Endothelial cell of hepatic sinusoid (primary cell): ENCODE measurements around the gene NALCN.

Experiments used
- in situ Hi-C: cut with HindIII; loops from 2 replicates; pipeline ENCODE4 v1.10.0; 2017; ENCODE audit warnings: low sequenced_read_pairs

Gene NALCN

GRCh38 chr13:101416181-101417042 is at the start of gene NALCN:
Gene NALCN (minus strand): TSS chr13:101416508. CDS start chr13:101399126, 17,382 bp downstream.
- in situ Hi-C loops, result no loop called here

DNA sequence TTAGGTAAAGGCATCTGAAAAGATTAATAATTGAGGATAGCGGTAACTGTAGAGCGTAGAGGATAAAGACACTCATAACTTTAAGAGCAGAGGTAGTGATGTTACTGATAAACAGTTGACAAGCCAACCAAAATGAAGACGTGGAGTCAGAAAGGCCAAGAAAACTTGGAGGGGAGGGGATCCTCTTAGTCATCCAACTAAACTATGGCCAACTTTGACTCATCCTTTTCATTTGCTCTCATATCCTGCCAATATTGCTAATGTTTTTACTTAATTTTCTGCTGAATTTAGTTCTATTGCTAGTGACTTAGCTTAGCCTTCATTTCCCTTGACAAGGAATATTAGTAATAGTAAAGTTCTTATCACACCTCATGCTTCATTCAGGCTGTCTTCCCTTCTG is 49.6 kb upstream of the NALCN start:
- in situ Hi-C loops, result no loop called here

GRCh38 chr13:101457176-101457575 is 40.9 kb upstream of the NALCN start:
- in situ Hi-C loops, result no loop called here

- in situ Hi-C loops, result no loop called here
These were observed 39.6 kb upstream of the NALCN start for GRCh38 chr13:101455863-101456262.

DNA sequence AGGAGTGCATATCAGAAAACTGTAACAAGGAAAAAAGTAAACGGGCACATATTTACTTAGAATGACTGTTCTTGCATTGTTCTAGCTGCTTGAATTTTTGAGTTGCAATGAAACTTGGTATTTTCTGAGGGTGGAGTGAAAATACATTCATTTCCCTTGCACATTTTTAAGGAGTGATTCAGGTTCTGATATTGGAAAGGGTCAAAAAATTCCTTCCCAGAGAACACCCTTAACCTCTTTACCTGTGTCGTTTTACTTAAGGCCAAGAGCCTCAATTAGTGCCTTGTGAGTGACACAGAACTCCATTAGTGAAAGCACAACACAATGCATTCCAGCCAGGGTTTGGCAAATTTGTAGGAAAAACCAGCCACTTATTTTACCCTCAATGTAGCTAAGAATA is 38.5 kb upstream of the NALCN start:
- in situ Hi-C loops, result loop anchor here (5.0 kb wide), 1 partner anchor 57 kb away; no protein-coding TSS in a partner anchor

DNA sequence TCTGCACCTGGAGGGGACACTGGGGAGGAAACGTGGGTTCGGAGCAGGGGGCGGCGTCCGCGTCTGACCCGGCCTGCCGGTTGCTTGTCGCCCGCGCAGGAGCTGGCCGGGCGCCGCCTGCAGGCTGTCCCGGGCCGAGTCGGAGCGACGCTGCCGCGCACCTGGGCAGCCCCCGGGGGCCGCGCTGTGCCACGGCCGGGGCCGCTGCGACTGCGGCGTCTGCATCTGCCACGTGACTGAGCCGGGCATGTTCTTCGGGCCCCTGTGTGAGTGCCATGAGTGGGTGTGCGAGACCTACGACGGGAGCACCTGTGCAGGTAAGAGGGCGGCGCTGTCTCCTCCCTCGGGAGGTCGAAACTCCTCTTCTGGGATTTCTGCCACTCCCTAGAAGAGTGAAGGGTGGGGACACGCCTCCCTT is 37.5 kb upstream of the NALCN start:
- in situ Hi-C loops, result loop anchor here (5.0 kb wide), 1 partner anchor 56 kb away; no protein-coding TSS in a partner anchor

DNA sequence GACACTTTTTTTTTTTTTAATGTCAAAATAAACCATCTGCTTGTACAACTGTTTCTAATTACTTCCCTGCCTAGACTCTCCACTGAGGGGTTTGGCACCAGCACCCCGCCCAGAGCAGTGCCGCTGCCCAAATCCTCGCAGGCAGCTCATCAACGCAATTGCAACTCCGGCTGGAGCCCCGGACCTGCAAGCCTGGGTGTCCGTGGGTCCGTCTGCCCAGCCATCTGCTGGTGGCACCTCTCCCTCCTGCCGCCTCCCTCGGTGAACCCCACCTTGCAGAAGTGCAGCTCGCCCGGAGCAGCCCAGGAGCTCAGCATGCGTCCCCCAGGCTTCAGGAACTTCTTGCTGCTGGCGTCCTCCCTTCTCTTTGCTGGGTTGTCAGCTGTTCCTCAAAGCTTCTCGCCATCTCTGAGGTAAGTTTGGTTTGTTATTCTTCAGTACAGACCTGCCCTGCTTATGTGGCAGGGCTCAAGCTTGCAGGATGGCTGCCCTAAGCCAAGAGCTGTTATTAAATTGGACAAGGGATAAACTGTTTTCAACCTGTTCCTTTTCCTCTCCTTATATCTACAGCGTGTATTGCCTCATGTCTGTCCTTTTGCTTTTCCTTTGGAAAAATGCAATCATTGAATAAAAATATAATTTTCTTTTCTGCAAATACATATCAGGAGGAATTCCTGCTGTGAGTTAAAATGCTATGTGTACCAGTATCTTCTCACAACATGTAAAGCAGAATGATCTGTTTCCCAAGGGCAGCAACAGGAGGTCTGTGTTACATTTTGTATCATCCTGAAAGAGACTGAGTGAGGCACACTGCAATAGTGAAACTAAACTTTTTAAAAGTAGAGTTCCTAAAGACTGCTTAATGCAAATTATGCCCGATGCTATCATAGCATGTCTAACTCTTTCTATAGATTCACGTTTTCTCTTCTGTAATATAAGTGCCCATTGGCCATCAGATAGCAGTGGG is 36.5 kb upstream of the NALCN start, which contains the start of gene ITGBL1:
Gene ITGBL1 (plus strand): TSS at position 157 of the 967 bp plus-strand sequence. CDS start 159 bp downstream, at position 316.
- in situ Hi-C loops, result loop anchor here (5.0 kb wide), 1 partner anchor 56 kb away; no protein-coding TSS in a partner anchor

DNA sequence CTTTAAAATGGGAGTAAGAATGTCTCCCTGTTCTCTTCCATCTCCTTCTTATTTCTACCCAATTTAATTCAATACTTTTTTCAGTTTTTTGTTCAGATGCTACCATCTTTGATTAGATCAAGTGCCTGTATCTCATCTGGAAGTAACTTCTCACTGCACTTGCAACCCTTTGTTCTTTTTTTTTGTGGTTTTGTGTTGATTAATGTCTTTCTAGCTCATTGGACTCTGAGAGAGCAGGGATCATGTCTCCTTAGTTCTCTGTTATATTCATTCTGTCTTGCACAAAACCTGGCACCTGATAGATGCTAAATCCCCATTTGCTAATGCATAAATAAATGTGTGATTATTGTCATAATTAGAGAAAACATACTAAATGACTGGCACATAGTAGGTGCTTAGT is 35.3 kb upstream of the NALCN start:
- in situ Hi-C loops, result loop anchor here (5.0 kb wide), 1 partner anchor 54 kb away; no protein-coding TSS in a partner anchor

- in situ Hi-C loops, result loop anchor here (5.0 kb wide), 1 partner anchor 53 kb away; no protein-coding TSS in a partner anchor
These were observed 34.4 kb upstream of the NALCN start for GRCh38 chr13:101450749-101451130.

- in situ Hi-C loops, result loop anchor here (5.0 kb wide), 2 partner anchors 53 to 143 kb away; no protein-coding TSS in a partner anchor
These were observed 33.8 kb upstream of the NALCN start for GRCh38 chr13:101449790-101450748.

DNA sequence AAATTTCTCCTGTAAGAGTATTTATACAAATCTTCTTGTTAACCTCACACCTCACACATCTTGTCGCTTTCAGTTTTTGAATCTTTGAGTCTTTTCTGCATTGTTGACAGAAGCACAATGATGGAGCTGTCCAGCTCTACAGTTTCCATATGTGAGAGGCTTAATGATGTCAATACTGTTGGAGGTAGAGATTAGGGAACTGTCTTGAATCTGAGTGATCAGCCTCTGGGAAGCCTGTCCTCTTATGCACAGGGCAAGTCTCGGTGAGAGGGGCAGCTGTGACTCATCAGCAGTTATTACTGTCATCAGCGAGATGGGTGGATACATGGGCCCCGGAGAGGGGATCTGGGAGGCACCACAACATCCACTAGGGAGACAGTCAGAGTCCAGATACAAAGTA is 31.5 kb upstream of the NALCN start:
- in situ Hi-C loops, result loop anchor here (5.0 kb wide), 1 partner anchor 141 kb away; no protein-coding TSS in a partner anchor

DNA sequence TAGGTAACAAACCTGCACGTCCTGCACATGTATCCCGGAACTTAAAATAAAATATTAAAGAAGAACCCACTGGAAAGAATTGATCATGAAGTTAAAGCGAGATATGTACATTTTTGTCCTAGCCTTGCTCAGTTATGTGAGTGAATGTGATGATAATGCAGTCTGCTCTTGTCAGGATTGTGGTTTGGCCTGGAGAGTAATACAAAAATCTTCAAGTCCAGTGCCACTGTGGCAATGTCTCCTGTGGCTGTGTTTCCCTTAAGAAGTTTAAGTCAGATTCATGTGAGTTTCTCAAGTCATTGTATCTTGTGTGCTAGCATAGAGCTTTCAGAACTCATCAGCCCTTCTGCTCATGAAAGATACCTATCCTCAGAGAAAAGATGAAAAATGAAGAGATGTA is 18.2 kb upstream of the NALCN start:
- in situ Hi-C loops, result no loop called here

GRCh38 chr13:101433895-101434294 is 17.6 kb upstream of the NALCN start:
- in situ Hi-C loops, result no loop called here

DNA sequence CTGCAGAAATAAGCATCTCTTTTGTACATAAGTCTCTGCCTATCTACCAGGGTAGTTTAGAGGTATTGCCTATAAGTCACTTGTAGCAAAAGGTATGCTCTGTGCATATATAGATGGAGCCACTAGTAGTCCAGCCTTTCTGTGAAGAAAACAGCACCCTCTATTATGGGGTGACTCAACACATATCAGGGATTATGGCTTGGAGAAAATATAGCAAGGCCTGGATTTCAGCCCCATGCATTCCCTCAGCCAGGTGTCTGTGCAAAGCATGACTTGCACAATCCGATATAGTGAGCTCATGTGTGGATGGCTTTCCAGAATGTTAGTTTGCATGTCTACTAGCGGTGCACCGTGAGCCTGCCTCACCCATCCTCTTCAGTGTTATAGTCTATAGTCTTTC is 13.4 kb upstream of the NALCN start:
- in situ Hi-C loops, result no loop called here

DNA sequence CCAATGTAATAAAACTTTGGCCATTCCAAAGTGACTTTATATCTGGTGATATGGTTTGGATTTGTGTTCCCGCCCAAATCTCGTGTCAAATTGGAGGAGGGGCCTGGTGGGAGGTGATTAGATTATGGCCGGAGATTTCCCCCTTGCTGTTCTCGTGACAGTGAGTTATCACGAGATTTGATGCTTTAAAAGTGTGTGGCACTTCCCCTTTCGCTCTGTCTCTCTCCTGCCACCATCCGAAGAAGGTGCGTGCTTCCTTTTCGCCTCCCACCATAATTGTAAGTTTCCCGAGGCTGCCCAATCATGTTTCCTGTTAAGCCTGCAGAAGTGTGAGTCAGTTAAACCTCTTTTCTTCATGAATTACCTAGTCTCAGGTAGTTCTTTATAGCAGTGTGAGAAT is 9.3 kb upstream of the NALCN start:
- in situ Hi-C loops, result no loop called here

DNA sequence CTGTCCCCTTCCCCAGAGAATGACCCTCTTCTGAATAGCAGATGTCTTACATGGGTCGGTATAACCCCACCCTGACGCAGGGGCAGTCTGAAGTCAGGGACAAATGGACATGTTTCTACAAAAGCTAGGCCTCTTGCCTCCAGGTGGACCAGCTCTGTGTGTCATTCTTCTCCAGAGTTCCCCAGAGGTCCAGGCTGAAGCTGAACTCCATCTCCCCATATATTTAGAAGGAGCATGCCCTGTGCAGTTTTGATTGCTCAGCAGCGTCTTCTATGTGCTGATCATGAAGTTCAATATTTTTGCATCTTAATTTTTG is 8.8 kb upstream of the NALCN start:
- in situ Hi-C loops, result no loop called here

GRCh38 chr13:101424381-101425155 is 8.3 kb upstream of the NALCN start:
- in situ Hi-C loops, result no loop called here

- in situ Hi-C loops, result no loop called here
These were observed 7.6 kb upstream of the NALCN start for GRCh38 chr13:101423872-101424271.

GRCh38 chr13:101417501-101417900 is 1.2 kb upstream of the NALCN start:
- in situ Hi-C loops, result no loop called here
